ENCODE measurements around the gene KCNQ1.

KCNQ1 gene

DNA sequence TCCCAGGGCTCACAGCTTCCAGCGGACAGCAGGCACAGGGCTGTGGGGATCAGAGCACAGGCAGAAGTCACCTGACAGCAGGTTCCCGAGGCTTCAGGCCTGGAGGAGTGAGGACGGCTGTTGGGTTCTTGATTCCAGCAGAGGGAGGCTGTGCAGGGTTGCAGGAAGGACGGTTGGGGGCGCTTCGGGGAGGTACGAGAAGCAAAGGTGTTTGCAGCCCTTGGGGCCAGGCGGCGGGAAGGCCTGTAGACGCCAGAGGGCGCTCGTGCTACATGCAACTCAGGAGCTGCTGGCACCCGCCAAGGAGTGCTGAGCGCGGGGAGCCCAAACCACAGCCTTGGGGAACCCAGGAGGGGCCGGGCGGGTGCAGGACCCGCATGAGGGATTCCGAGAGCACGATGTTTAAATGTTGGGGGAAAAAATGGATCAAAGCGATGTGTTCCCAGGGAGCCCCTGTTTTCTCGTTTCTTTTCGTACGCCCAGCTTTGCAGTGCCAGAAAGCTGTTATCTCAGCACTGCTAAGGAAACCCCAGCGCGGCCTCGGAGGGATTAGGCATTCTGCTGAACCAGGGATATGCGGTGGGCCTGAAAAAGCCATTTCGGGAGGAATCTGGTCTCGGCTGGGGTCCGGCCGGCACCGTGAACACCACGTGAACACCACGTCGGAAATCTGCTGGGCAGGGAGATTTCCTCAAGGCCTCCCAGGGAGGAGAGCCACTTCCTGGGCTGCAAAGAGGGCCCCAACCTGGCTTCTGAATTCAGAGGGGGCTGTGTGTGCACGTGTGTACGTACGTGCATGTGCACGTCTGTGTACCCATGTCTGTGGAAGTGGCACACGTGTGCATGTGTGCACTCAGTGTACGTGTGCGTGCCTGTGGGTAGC is 88.1 kb downstream of the KCNQ1 start:
- no peak overlapping the region for H3K4me3 ChIP-seq (ENCODE audit: low read depth, low read length)
- peak; percentile 86 for DNase-seq (ENCODE audit: low read depth)
- in situ Hi-C loops (cut with HindIII; ENCODE audit: low sequenced_read_pairs), result no loop called here
- TF ChIP-seq, protein P1, sequence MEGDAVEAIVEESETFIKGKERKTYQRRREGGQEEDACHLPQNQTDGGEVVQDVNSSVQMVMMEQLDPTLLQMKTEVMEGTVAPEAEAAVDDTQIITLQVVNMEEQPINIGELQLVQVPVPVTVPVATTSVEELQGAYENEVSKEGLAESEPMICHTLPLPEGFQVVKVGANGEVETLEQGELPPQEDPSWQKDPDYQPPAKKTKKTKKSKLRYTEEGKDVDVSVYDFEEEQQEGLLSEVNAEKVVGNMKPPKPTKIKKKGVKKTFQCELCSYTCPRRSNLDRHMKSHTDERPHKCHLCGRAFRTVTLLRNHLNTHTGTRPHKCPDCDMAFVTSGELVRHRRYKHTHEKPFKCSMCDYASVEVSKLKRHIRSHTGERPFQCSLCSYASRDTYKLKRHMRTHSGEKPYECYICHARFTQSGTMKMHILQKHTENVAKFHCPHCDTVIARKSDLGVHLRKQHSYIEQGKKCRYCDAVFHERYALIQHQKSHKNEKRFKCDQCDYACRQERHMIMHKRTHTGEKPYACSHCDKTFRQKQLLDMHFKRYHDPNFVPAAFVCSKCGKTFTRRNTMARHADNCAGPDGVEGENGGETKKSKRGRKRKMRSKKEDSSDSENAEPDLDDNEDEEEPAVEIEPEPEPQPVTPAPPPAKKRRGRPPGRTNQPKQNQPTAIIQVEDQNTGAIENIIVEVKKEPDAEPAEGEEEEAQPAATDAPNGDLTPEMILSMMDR (IDR thresholded peaks at IDR 0.05; ENCODE audit: low read depth, low read length, missing control alignments), result peak; percentile 99

DNA sequence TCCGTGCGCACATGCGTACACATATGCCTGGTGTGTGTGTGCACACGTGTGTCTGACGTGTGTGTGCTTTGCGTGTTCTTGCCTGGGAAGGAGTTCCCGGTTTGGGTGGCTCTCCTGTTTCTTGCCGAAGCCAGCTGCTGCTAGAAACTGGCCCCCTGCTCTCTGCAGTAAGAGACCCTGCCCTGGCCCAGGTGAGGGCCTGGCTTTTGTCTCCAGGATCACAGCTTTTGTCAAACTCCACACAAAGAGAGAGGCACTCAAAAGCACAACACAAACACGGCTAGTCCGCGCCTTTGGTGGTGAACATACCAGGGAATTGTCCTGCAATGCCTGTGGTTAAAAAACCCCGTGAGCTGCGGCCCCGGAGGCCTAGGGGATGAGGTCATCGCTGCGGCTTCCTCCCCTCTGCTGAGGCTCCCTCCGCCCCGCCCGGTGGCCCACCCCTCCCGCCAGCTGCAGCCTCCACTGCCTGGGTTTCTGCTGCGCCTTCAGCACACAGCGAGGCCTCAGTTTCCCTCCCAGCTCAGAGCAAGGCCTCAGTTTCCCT is 88.9 kb downstream of the KCNQ1 start:
- H3K4me3 ChIP-seq (ENCODE audit: low read depth, low read length), result no peak overlapping the region
- in situ Hi-C loops (cut with HindIII; ENCODE audit: low sequenced_read_pairs), result no loop called here
- TF ChIP-seq, protein P1 (IDR thresholded peaks at IDR 0.05; ENCODE audit: low read depth, low read length, missing control alignments), result no peak
- peak; percentile 91 for DNase-seq (ENCODE audit: low read depth)

DNA sequence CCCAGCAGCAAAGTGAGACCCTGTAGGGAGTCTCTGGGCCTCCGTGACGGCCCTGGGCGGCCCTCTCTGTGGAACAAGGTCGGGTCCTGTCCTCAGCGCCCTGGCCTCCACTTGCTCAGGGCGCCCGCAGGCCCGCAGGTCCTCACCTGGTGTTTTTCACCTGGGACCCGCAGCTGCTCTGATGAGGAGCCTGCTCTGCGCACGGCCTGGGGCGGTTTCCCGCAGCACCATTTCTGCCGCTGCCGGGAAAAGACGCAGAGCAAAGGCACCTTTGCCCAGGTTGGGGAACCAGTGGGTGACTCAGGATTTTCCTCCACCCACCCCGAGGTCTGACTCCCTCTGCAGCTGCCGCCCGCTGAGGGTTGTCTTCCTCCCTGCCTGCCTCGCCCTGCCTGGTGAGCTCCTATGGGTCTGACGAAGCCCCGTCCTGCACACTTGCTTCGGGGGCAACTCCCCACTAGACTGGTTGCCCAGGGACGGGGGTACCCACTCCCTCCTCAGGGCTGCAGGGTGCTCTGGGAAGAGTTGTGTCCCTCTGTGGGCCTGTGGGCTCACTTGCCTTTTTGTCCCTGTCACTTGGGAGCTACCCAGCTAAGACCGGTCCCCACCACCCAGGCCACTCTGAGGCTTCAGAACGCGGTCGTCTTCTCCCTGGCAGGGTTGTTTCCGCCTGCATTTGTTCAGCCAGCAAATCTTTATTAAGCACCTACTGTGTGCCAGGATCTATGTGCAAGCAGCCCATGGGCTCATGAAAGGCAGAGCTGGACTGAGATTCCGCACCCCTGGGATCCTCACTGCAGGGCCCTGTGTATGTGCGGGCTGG is 89.5 kb downstream of the KCNQ1 start:
- DNase-seq (ENCODE audit: low read depth), result no peak
- H3K4me3 ChIP-seq (ENCODE audit: low read depth, low read length), result no peak overlapping the region
- in situ Hi-C loops (cut with HindIII; ENCODE audit: low sequenced_read_pairs), result no loop called here
- TF ChIP-seq, protein P1 (IDR thresholded peaks at IDR 0.05; ENCODE audit: low read depth, low read length, missing control alignments), result no peak

DNA sequence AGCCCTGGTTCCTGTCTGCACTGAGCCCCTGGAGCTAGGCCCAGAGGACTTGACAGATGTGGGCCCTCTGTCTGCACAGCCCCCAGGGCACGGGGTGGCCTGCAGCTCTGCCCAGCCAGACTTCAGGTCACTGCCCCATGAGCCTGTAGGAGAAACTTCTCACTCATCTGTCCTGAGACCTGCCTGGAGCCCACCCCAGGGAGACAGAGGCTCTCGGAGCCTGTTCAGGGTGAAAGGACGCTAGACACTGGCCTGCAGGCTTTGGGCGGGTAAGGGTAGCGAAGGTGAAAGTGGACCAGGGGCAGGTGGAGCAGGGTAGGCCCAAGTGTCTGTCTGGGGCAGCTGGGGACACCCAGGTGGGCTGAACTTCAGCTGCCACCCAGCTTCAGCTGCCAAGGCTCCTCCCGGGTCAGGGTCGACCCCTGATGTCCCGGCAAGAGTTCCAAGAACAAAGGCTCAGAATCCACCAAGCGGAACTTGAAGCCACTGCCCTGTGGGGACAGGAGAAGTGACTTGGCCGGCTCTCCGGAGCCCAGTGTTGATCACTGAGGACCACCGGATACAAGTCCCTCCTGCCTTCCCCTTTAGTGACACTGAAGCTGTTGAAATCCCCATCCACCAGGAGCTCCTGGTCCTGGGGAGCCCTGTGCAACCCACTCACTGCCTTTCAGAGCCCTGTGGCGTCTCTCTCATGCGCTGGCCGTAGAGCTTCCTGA is 90.3 kb downstream of the KCNQ1 start:
- in situ Hi-C loops (cut with HindIII; ENCODE audit: low sequenced_read_pairs), result no loop called here
- H3K4me3 ChIP-seq (ENCODE audit: low read depth, low read length), result no peak overlapping the region
- DNase-seq (ENCODE audit: low read depth), result no peak
- TF ChIP-seq, protein P1 (IDR thresholded peaks at IDR 0.05; ENCODE audit: low read depth, low read length, missing control alignments), result no peak

DNA sequence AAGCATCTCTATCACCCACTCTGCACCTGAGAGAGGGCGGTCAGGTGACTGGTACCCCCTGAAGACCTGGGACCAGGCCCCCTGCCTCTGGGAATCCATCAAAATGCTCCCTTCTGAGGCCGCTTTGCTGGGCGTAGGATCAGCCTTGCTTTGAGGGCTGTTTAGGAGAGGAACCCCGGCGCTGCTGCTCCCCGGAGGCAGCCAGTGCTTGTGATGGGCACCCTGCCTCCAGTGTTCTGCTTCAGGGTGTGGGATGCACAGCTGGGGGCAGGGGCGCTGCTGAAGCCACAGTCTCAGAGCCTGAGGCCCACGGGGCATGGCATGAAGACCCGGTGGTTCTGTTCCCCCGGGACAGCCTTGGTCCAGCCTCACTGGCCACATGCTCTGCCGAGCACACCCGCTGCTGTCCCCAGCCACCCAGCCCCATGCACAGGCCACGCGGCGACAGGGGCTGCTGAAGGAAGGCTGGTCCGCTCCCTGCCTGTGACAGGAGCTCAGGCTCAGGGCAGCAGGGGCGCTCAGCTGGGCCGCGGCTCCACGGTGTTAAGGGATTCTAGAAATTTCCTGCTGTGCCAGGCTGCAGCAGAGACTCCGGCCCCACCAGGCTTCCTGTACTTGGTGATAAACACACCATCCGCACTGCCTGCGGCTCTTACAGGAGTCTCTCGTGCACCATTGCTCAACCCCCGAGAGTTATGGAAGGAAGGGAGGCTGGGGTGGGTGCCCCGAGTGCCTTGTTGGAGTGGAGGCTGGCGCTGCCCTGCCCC is 91.0 kb downstream of the KCNQ1 start:
- in situ Hi-C loops (cut with HindIII; ENCODE audit: low sequenced_read_pairs), result no loop called here
- TF ChIP-seq, protein P1 (IDR thresholded peaks at IDR 0.05; ENCODE audit: low read depth, low read length, missing control alignments), result no peak
- no peak for DNase-seq (ENCODE audit: low read depth)
- H3K4me3 ChIP-seq (ENCODE audit: low read depth, low read length), result no peak overlapping the region

Data from astrocyte of the cerebellum (primary cell).